ENCODE measurements around the gene ONECUT2.

The ONECUT2 gene

GRCh38 chr18:57461652-57462269 lies 26.6 kb downstream of the ONECUT2 start:
- Histone ChIP-seq H3K4me2 (ENCODE audit: low read length) (no peak overlapping the region), H3K36me3 (ENCODE audit: insufficient read depth, low read length) (no peaks in the 10 kb centered on the region), H3K9me2 (ENCODE audit: low read depth, low read length) (no peaks in the 10 kb centered on the region), H3K4me3 (ENCODE audit: low read depth, low read length, poor library complexity, severe bottlenecking) (no peak overlapping the region), H4K20me1 (ENCODE audit: insufficient read depth, low read length) (no peaks in the 10 kb centered on the region), H3K27me3 (ENCODE audit: insufficient read depth, low read length) (no peaks in the 10 kb centered on the region), H3K4me1 (ENCODE audit: insufficient read depth, low read length, severe bottlenecking) (no peaks in the 10 kb centered on the region), H3F3A (ENCODE audit: insufficient read depth, low read length) (no peaks in the 10 kb centered on the region), H3K9me3 (ENCODE audit: low read length) (no peaks in the 10 kb centered on the region), H2AFZ (ENCODE audit: low read length) (no peak overlapping the region), H3K9ac (ENCODE audit: low read length) (no peak overlapping the region), H3K79me2 (ENCODE audit: insufficient read depth, low read length) (no peaks in the 10 kb centered on the region), H3K27ac (ENCODE audit: low read depth, low read length, poor library complexity, severe bottlenecking) (no peak overlapping the region)
- TF ChIP-seq EZH2 (IDR thresholded peaks at IDR 0.05; ENCODE audit: borderline replicate concordance, low read length), result no peak
- TF ChIP-seq, protein P1, sequence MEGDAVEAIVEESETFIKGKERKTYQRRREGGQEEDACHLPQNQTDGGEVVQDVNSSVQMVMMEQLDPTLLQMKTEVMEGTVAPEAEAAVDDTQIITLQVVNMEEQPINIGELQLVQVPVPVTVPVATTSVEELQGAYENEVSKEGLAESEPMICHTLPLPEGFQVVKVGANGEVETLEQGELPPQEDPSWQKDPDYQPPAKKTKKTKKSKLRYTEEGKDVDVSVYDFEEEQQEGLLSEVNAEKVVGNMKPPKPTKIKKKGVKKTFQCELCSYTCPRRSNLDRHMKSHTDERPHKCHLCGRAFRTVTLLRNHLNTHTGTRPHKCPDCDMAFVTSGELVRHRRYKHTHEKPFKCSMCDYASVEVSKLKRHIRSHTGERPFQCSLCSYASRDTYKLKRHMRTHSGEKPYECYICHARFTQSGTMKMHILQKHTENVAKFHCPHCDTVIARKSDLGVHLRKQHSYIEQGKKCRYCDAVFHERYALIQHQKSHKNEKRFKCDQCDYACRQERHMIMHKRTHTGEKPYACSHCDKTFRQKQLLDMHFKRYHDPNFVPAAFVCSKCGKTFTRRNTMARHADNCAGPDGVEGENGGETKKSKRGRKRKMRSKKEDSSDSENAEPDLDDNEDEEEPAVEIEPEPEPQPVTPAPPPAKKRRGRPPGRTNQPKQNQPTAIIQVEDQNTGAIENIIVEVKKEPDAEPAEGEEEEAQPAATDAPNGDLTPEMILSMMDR (IDR thresholded peaks at IDR 0.05; ENCODE audit: low read length), result no peak

DNA sequence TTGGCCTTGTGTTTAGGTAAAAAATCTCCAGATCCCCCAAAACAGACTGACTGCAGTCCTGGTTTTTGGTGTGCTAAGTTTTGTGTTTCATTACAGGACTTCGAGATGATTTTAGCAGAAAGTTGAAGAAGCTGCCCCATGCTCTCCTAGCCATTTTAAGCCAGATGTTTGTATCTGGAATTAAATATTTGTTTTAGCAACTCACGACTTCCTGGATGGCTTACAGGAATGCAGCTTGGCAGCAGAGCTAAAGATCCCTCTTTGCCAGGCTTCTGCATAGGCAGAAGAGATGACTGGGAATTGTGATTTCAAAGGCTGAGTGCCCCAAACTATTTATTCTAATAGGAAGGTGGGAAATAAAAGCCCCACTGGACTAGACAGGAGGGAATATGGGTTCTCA lies 31.1 kb downstream of the ONECUT2 start:
- Histone ChIP-seq H4K20me1 (ENCODE audit: insufficient read depth, low read length) (no peaks in the 10 kb centered on the region), H3K27me3 (ENCODE audit: insufficient read depth, low read length) (0 out of 2 replicates have a peak, but pooled peaks cover 6% of the 10 kb centered on the region), H3K9ac (ENCODE audit: low read length) (no peak overlapping the region), H3K36me3 (ENCODE audit: insufficient read depth, low read length) (no peaks in the 10 kb centered on the region), H3K4me3 (ENCODE audit: low read depth, low read length, poor library complexity, severe bottlenecking) (no peak overlapping the region), H3K9me3 (ENCODE audit: low read length) (no peaks in the 10 kb centered on the region), H2AFZ (ENCODE audit: low read length) (no peak overlapping the region), H3K4me1 (ENCODE audit: insufficient read depth, low read length, severe bottlenecking) (no peaks in the 10 kb centered on the region), H3K9me2 (ENCODE audit: low read depth, low read length) (no peaks in the 10 kb centered on the region), H3K27ac (ENCODE audit: low read depth, low read length, poor library complexity, severe bottlenecking) (no peak overlapping the region), H3K79me2 (ENCODE audit: insufficient read depth, low read length) (no peaks in the 10 kb centered on the region), H3K4me2 (ENCODE audit: low read length) (no peak overlapping the region), H3F3A (ENCODE audit: insufficient read depth, low read length) (no peaks in the 10 kb centered on the region)
- no peak for TF ChIP-seq EZH2 (IDR thresholded peaks at IDR 0.05; ENCODE audit: borderline replicate concordance, low read length)
- TF ChIP-seq, protein P1 (IDR thresholded peaks at IDR 0.05; ENCODE audit: low read length), result no peak

- no peaks in the 10 kb centered on the region for H3F3A ChIP-seq (ENCODE audit: insufficient read depth, low read length)
- H3K79me2 ChIP-seq (ENCODE audit: insufficient read depth, low read length), result no peaks in the 10 kb centered on the region
- no peak overlapping the region for H3K9ac ChIP-seq (ENCODE audit: low read length)
- H3K9me2 ChIP-seq (ENCODE audit: low read depth, low read length), result no peaks in the 10 kb centered on the region
- TF ChIP-seq EZH2 (IDR thresholded peaks at IDR 0.05; ENCODE audit: borderline replicate concordance, low read length), result no peak
- TF ChIP-seq, protein P1 (IDR thresholded peaks at IDR 0.05; ENCODE audit: low read length), result no peak
- no peak overlapping the region for H3K27ac ChIP-seq (ENCODE audit: low read depth, low read length, poor library complexity, severe bottlenecking)
- no peaks in the 10 kb centered on the region for H3K9me3 ChIP-seq (ENCODE audit: low read length)
- H3K27me3 ChIP-seq (ENCODE audit: insufficient read depth, low read length), result 0 out of 2 replicates have a peak, but pooled peaks cover 6% of the 10 kb centered on the region
- H2AFZ ChIP-seq (ENCODE audit: low read length), result no peak overlapping the region
- no peaks in the 10 kb centered on the region for H4K20me1 ChIP-seq (ENCODE audit: insufficient read depth, low read length)
- H3K4me2 ChIP-seq (ENCODE audit: low read length), result no peak overlapping the region
- H3K4me1 ChIP-seq (ENCODE audit: insufficient read depth, low read length, severe bottlenecking), result no peaks in the 10 kb centered on the region
- H3K36me3 ChIP-seq (ENCODE audit: insufficient read depth, low read length), result no peaks in the 10 kb centered on the region
- H3K4me3 ChIP-seq (ENCODE audit: low read depth, low read length, poor library complexity, severe bottlenecking), result no peak overlapping the region
Observed at GRCh38 chr18:57466745-57467409, 31.7 kb downstream of the ONECUT2 start.

All from OCI-LY1 (cell line).